ENCODE results near the gene MRGPRF.

MRGPRF gene

GRCh38 chr11:69013009-69013951 is at the start of gene MRGPRF:
MRGPRF (minus strand) TSS chr11:69013246; CDS start chr11:69009901, 3,345 bp downstream.
- peak; percentile 84 for DNase-seq (ENCODE audit: low read depth)

- DNase-seq (ENCODE audit: low read depth), result no peak
These were observed 49.3 kb upstream of the MRGPRF start for GRCh38 chr11:69062169-69062855.

- no peak for DNase-seq (ENCODE audit: low read depth)
These were observed 48.6 kb upstream of the MRGPRF start for GRCh38 chr11:69061713-69062053.

GRCh38 chr11:69060806-69061712 is 48.0 kb upstream of the MRGPRF start:
- DNase-seq (ENCODE audit: low read depth), result no peak

GRCh38 chr11:69059985-69060384 is 46.9 kb upstream of the MRGPRF start:
- DNase-seq (ENCODE audit: low read depth), result no peak

- DNase-seq (ENCODE audit: low read depth), result no peak
These were observed 46.4 kb upstream of the MRGPRF start for GRCh38 chr11:69059429-69059828.

GRCh38 chr11:69058511-69059270 is 45.6 kb upstream of the MRGPRF start:
- no peak for DNase-seq (ENCODE audit: low read depth)

GRCh38 chr11:69057801-69058200 is 44.8 kb upstream of the MRGPRF start:
- no peak for DNase-seq (ENCODE audit: low read depth)

GRCh38 chr11:69057236-69057635 is 44.2 kb upstream of the MRGPRF start:
- no peak for DNase-seq (ENCODE audit: low read depth)

GRCh38 chr11:69055598-69056516 is 42.8 kb upstream of the MRGPRF start:
- no peak for DNase-seq (ENCODE audit: low read depth)

GRCh38 chr11:69055212-69055586 is 42.2 kb upstream of the MRGPRF start:
- no peak for DNase-seq (ENCODE audit: low read depth)

GRCh38 chr11:69054397-69055211 is 41.6 kb upstream of the MRGPRF start:
- DNase-seq (ENCODE audit: low read depth), result no peak

- DNase-seq (ENCODE audit: low read depth), result no peak
These were observed 40.7 kb upstream of the MRGPRF start for GRCh38 chr11:69053546-69054396.

- no peak for DNase-seq (ENCODE audit: low read depth)
These were observed 40.1 kb upstream of the MRGPRF start for GRCh38 chr11:69053169-69053477.

- no peak for DNase-seq (ENCODE audit: low read depth)
These were observed 39.5 kb upstream of the MRGPRF start for GRCh38 chr11:69052343-69053168.

GRCh38 chr11:69051381-69052342 is 38.6 kb upstream of the MRGPRF start:
- no peak for DNase-seq (ENCODE audit: low read depth)
